Measurements from ENCODE around the gene PRODH2.

The PRODH2 gene

GRCh38 chr19:35812220-35813042 is at the start of gene PRODH2:
Gene PRODH2 (minus strand): TSS chr19:35812845. CDS start chr19:35812805, 40 bp downstream.
- Histone ChIP-seq H3K27me3 (ENCODE audit: insufficient read depth, low read length, poor library complexity, severe bottlenecking) (no peaks in the 10 kb centered on the region), H3K9me2 (replicated peaks; ENCODE audit: low read depth, low read length) (no peaks in the 10 kb centered on the region), H3K36me3 (ENCODE audit: insufficient read depth, low read length) (no peaks in the 10 kb centered on the region), H3F3A (ENCODE audit: low read depth) (no peaks in the 10 kb centered on the region), H3K4me1 (ENCODE audit: insufficient read depth, low read length, poor library complexity, severe bottlenecking) (no peaks in the 10 kb centered on the region), H3K4me2 (ENCODE audit: low read depth, low read length, poor library complexity, severe bottlenecking) (no peak within 1 kb of the TSS), H3K4me3 (ENCODE audit: low read length, poor library complexity, severe bottlenecking) (no peak within 1 kb of the TSS), H3K9me3 (ENCODE audit: insufficient read depth, low read depth, low read length) (no peaks in the 10 kb centered on the region), H4K20me1 (ENCODE audit: insufficient read depth, low read length, poor library complexity, severe bottlenecking) (no peaks in the 10 kb centered on the region), H2AFZ (ENCODE audit: low read length) (no peak within 1 kb of the TSS), H3K9ac (ENCODE audit: low read depth, low read length, poor library complexity, severe bottlenecking) (no peak within 1 kb of the TSS), H3K79me2 (ENCODE audit: insufficient read depth, low read length) (no peaks in the 10 kb centered on the region)
- TF ChIP-seq CTCF (conservative IDR thresholded peaks at IDR 0.05; ENCODE audit: low read length), result no peak
- no peak for TF ChIP-seq EZH2phosphoT487 (IDR thresholded peaks at IDR 0.05; ENCODE audit: borderline replicate concordance)

GRCh38 chr19:35861640-35862160 is 49.1 kb upstream of the PRODH2 start:
- Histone ChIP-seq H3K79me2 (ENCODE audit: insufficient read depth, low read length) (no peaks in the 10 kb centered on the region), H3K4me1 (ENCODE audit: insufficient read depth, low read length, poor library complexity, severe bottlenecking) (peaks cover 4% of the 10 kb centered on the region), H3K36me3 (ENCODE audit: insufficient read depth, low read length) (no peaks in the 10 kb centered on the region), H3K4me3 (ENCODE audit: low read length, poor library complexity, severe bottlenecking) (no peak overlapping the region), H4K20me1 (ENCODE audit: insufficient read depth, low read length, poor library complexity, severe bottlenecking) (no peaks in the 10 kb centered on the region), H3K9me2 (replicated peaks; ENCODE audit: low read depth, low read length) (no peaks in the 10 kb centered on the region), H3F3A (ENCODE audit: low read depth) (no peaks in the 10 kb centered on the region), H3K4me2 (ENCODE audit: low read depth, low read length, poor library complexity, severe bottlenecking) (no peak overlapping the region), H2AFZ (ENCODE audit: low read length) (no peak overlapping the region), H3K27me3 (ENCODE audit: insufficient read depth, low read length, poor library complexity, severe bottlenecking) (no peaks in the 10 kb centered on the region), H3K9me3 (ENCODE audit: insufficient read depth, low read depth, low read length) (no peaks in the 10 kb centered on the region), H3K9ac (ENCODE audit: low read depth, low read length, poor library complexity, severe bottlenecking) (no peak overlapping the region)
- TF ChIP-seq CTCF (conservative IDR thresholded peaks at IDR 0.05; ENCODE audit: low read length), result no peak
- TF ChIP-seq EZH2phosphoT487 (IDR thresholded peaks at IDR 0.05; ENCODE audit: borderline replicate concordance), result no peak

- Histone ChIP-seq H2AFZ (ENCODE audit: low read length) (no peak overlapping the region), H3K4me3 (ENCODE audit: low read length, poor library complexity, severe bottlenecking) (no peak overlapping the region), H3K27me3 (ENCODE audit: insufficient read depth, low read length, poor library complexity, severe bottlenecking) (no peaks in the 10 kb centered on the region)
Measured at GRCh38 chr19:35860818-35861639, 48.4 kb upstream of the PRODH2 start.

More at GRCh38 chr19:35860818-35861639, 48.4 kb upstream of the PRODH2 start:
- H3K9ac ChIP-seq (ENCODE audit: low read depth, low read length, poor library complexity, severe bottlenecking), result no peak overlapping the region
- H3K4me1 ChIP-seq (ENCODE audit: insufficient read depth, low read length, poor library complexity, severe bottlenecking), result peaks cover 4% of the 10 kb centered on the region
- no peaks in the 10 kb centered on the region for H3K9me2 ChIP-seq (replicated peaks; ENCODE audit: low read depth, low read length)
- H3K36me3 ChIP-seq (ENCODE audit: insufficient read depth, low read length), result no peaks in the 10 kb centered on the region
- no peaks in the 10 kb centered on the region for H4K20me1 ChIP-seq (ENCODE audit: insufficient read depth, low read length, poor library complexity, severe bottlenecking)
- no peaks in the 10 kb centered on the region for H3K9me3 ChIP-seq (ENCODE audit: insufficient read depth, low read depth, low read length)
- no peaks in the 10 kb centered on the region for H3K79me2 ChIP-seq (ENCODE audit: insufficient read depth, low read length)
- H3F3A ChIP-seq (ENCODE audit: low read depth), result no peaks in the 10 kb centered on the region
- TF ChIP-seq CTCF (conservative IDR thresholded peaks at IDR 0.05; ENCODE audit: low read length), result no peak
- TF ChIP-seq EZH2phosphoT487 (IDR thresholded peaks at IDR 0.05; ENCODE audit: borderline replicate concordance), result no peak
- no peak overlapping the region for H3K4me2 ChIP-seq (ENCODE audit: low read depth, low read length, poor library complexity, severe bottlenecking)

Data from Loucy (cell line).